GM19438 (cell line): ENCODE measurements around the gene HYAL2.
A peak's percentile ranks its signal among the peaks of the same experiment; 100 is the strongest.

ENCODE experiments used
- ATAC-seq: cut with Tn5 transposase; IDR thresholded peaks from one replicate; pipeline ENCODE4 v1.9.1; 2021; ENCODE audit warnings: low read depth; ENCODE audit not compliant: unreplicated experiment

Gene HYAL2

GRCh38 chr3:50351323-50351697 lies 28.8 kb upstream of the HYAL2 start:
- ATAC-seq = no peak

GRCh38 chr3:50350527-50351322 lies 28.2 kb upstream of the HYAL2 start, which contains the start of the genes CYB561D2 and NPRL2:
CYB561D2 (plus strand) TSS chr3:50350862; CDS start chr3:50351434, 572 bp downstream.
NPRL2 (minus strand) TSS chr3:50350775; CDS start chr3:50350652, 123 bp downstream.
- ATAC-seq = peak; percentile 81

GRCh38 chr3:50350213-50350526 lies 27.6 kb upstream of the HYAL2 start:
- ATAC-seq = peak; percentile 6

GRCh38 chr3:50347187-50347813 lies 24.8 kb upstream of the HYAL2 start:
- ATAC-seq = no peak

- no peak for ATAC-seq
Measured at GRCh38 chr3:50345586-50346234, 23.2 kb upstream of the HYAL2 start, which contains the start of gene ZMYND10. ZMYND10 (minus strand) TSS chr3:50345732; CDS start chr3:50345579, 153 bp downstream.

GRCh38 chr3:50345008-50345407 lies 22.5 kb upstream of the HYAL2 start:
- ATAC-seq = no peak

GRCh38 chr3:50342813-50343633 lies 20.5 kb upstream of the HYAL2 start:
- ATAC-seq = no peak

- ATAC-seq = no peak
Measured at GRCh38 chr3:50341996-50342650, 19.6 kb upstream of the HYAL2 start.

- ATAC-seq = no peak
Measured at GRCh38 chr3:50341537-50341936, 19.0 kb upstream of the HYAL2 start.

- ATAC-seq = peak; percentile 25
Measured at GRCh38 chr3:50340448-50341329, 18.1 kb upstream of the HYAL2 start, which contains the start of gene RASSF1. RASSF1 (minus strand) TSS chr3:50340836; CDS start chr3:50340805, 31 bp downstream.

- no peak for ATAC-seq
Measured at GRCh38 chr3:50340147-50340447, 17.6 kb upstream of the HYAL2 start.

GRCh38 chr3:50339485-50340146 lies 17.1 kb upstream of the HYAL2 start:
- no peak for ATAC-seq

- ATAC-seq = no peak
Measured at GRCh38 chr3:50338965-50339364, 16.4 kb upstream of the HYAL2 start.

GRCh38 chr3:50337175-50337861 lies 14.8 kb upstream of the HYAL2 start:
- peak; percentile 63 for ATAC-seq

- peak; percentile 20 for ATAC-seq
Measured at GRCh38 chr3:50336452-50337174, 14.1 kb upstream of the HYAL2 start.

- ATAC-seq = no peak
Measured at GRCh38 chr3:50334339-50335075, 12.0 kb upstream of the HYAL2 start.
